Effector memory CD8-positive, alpha-beta T cell (primary cell): ENCODE data around the gene FOXL2.

Source experiments
- ATAC-seq: fragments of 150-1000 bp; cut with Tn5 transposase; replicated peaks from 2 replicates; pipeline ENCODE4 v1.10.0; 2021; ENCODE audit warnings: mild to moderate bottlenecking, moderate library complexity
- DNase-seq, 3 experiments: peaks; one replicate each; pipeline ENCODE4 v3.0.0; 2021
- H3K27ac Mint-ChIP-seq, 2 donors: one replicate each; pipeline ENCODE4 v1.8.0; 2022; ENCODE audit warnings: mild to moderate bottlenecking in 2 of 2, mixed read lengths in 2 of 2, moderate library complexity in 2 of 2
- H3K27me3 Mint-ChIP-seq, 2 donors: one replicate each; pipeline ENCODE4 v1.8.0; 2022; ENCODE audit warnings: mixed read lengths in 2 of 2
- H3K36me3 Mint-ChIP-seq: one replicate; pipeline ENCODE4 v1.8.0; 2022; ENCODE audit warnings: mild to moderate bottlenecking, moderate library complexity, mixed read lengths; ENCODE audit not compliant: insufficient read depth
- H3K4me1 Mint-ChIP-seq, 2 donors: one replicate each; pipeline ENCODE4 v1.8.0; 2022; ENCODE audit warnings: low read depth in 2 of 2, mixed read lengths in 2 of 2
- H3K4me3 Mint-ChIP-seq, 2 donors: one replicate each; pipeline ENCODE4 v1.8.0; 2022; ENCODE audit warnings: mild to moderate bottlenecking in 2 of 2, mixed read lengths in 2 of 2, moderate library complexity in 2 of 2
- H3K9me3 Mint-ChIP-seq, 2 donors: one replicate each; pipeline ENCODE4 v1.8.0; 2022; ENCODE audit warnings: mixed read lengths in 2 of 2

FOXL2 gene

DNA sequence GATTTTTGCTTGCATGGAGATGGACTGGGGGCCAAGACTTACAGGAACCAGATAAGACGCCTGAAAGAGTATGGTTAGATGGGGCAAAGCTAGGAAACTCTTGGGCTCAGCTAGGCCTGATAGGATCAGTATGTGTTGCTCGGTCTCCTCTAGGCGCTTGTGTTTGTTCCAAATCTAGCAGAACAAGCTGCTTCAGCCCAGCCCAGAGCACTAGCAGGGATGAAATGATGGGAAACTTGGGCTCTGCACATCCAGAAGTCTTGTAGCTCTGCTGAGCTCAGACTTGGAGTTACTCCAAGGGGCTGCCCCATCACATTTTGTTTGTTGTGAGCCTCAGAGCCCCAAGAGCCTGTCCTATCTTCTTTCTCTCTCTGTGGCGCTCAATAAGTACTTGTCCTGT lies 34.7 kb downstream of the FOXL2 start:
- Mint-ChIP-seq H3K27ac (no peak overlapping the region), H3K4me3 (no peak overlapping the region), H3K9me3 (no peaks in the 10 kb centered on the region), H3K27me3 (no peaks in the 10 kb centered on the region), H3K4me1 (peaks cover 8 to 9% of the 10 kb centered on the region in 2 donors), H3K36me3 (peaks cover 9% of the 10 kb centered on the region)
- ATAC-seq (no peak), DNase-seq (no peak)

DNA sequence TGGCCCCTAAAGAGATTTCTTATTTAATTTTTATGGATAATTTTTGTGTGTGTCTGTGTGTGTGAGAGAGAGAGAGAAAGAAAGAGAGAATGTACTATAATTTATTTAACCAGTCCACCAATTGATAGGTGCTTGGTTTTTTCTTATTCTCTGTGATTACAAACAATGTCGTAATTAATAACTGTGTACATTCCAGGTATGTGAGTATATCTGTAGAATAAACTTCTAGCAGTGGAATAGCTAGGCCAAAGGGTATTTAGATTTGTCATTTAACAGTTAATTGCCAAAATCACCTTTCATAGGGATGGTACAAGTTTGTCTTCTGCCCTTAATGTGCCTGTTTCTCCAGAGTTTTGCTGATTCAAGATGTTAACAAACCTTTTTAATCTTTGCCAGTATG lies 35.3 kb downstream of the FOXL2 start:
- peaks cover 8 to 9% of the 10 kb centered on the region in 2 donors for H3K4me1 Mint-ChIP-seq
- DNase-seq: no peak
- ATAC-seq: no peak

DNA sequence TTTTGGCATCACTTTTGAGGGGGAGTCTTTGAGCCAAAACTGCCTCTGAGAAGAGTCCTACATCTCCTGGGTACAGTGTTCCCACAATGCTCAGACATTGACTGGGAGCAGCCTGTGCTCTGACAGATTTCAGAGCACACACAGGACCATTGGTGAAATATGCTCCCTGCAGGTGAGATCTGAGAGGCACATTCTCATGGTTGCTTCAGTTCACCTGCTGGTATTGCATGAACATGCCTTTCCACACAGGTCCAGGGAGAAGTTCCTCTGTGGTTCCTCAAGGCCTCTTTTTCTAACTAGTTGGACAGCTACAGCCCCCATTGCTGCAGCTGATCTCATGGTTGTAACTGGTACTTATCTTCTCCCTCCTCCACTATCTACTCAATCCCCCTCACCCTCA lies 37.0 kb downstream of the FOXL2 start:
- Mint-ChIP-seq H3K4me1 (peaks cover under 1 to 1% of the 10 kb centered on the region in 2 donors), H3K27me3 (no peaks in the 10 kb centered on the region), H3K4me3 (no peak overlapping the region), H3K36me3 (peaks cover 5% of the 10 kb centered on the region), H3K9me3 (no peaks in the 10 kb centered on the region), H3K27ac (no peak overlapping the region)
- ATAC-seq: no peak
- DNase-seq: no peak

More for the DNA sequence above, 35.3 kb downstream of the FOXL2 start:
- H3K27ac Mint-ChIP-seq: no peak overlapping the region
- no peaks in the 10 kb centered on the region for H3K27me3 Mint-ChIP-seq
- H3K36me3 Mint-ChIP-seq: peaks cover 9% of the 10 kb centered on the region
- no peak overlapping the region for H3K4me3 Mint-ChIP-seq
- H3K9me3 Mint-ChIP-seq: no peaks in the 10 kb centered on the region

DNA sequence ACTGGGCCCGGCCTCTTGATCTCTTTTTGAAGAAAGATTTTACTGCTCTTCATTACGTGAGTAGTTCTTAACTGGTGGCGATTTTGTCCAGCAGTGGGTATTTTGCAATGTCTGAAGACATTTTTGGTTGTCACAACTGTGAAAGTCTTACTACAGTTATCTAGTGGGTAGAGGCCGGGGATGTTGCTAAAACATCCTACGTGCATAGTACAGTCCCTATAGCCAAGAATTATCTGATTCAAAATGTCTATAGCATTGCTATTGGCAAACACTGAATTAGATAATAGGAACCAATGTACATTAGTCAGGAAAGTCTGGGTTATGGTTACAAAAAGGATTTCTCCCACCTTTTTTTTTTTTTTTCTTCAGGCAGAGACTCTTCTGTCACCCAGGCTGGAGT lies 38.1 kb downstream of the FOXL2 start:
- ATAC-seq (no peak), DNase-seq (no peak)
- peaks cover 5% of the 10 kb centered on the region for H3K36me3 Mint-ChIP-seq

DNA sequence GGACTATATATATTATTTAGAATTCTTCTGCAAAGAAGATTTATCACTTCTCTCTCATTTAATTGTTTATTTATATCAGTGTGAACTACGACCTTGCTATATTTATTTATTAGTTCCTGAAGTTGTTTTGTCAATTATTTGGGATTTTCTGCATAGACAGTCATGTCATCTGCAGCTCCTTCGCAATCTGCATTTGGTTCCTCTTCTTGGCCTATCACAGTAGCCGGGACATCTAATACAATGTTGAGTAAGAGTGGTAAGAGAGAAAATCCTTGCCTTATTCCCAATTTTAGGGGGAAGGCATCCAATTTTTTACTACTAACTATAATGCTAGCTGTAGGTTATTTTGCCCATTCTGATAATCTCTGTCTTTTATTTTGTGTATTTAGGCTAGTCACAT lies 39.4 kb downstream of the FOXL2 start:
- H3K36me3 Mint-ChIP-seq: peaks cover 3% of the 10 kb centered on the region
- DNase-seq (no peak), ATAC-seq (no peak)
- no peaks in the 10 kb centered on the region for H3K9me3 Mint-ChIP-seq
- no peak overlapping the region for H3K27ac Mint-ChIP-seq
- no peaks in the 10 kb centered on the region for H3K4me1 Mint-ChIP-seq
- H3K4me3 Mint-ChIP-seq: no peak overlapping the region
- no peaks in the 10 kb centered on the region for H3K27me3 Mint-ChIP-seq

More for the DNA sequence above, 38.1 kb downstream of the FOXL2 start:
- Mint-ChIP-seq H3K4me1 (no peaks in the 10 kb centered on the region), H3K27me3 (no peaks in the 10 kb centered on the region), H3K4me3 (no peak overlapping the region), H3K27ac (no peak overlapping the region), H3K9me3 (no peaks in the 10 kb centered on the region)

GRCh38 chr3:138902171-138902570 lies 44.8 kb downstream of the FOXL2 start:
- ATAC-seq (no peak), DNase-seq (no peak)
- Mint-ChIP-seq H3K27ac (no peak overlapping the region), H3K4me3 (no peak overlapping the region), H3K9me3 (no peaks in the 10 kb centered on the region), H3K4me1 (no peaks in the 10 kb centered on the region), H3K36me3 (peaks cover 3% of the 10 kb centered on the region), H3K27me3 (no peaks in the 10 kb centered on the region)

GRCh38 chr3:138901567-138901966 lies 45.4 kb downstream of the FOXL2 start:
- no peak for DNase-seq
- no peak for ATAC-seq
- Mint-ChIP-seq H3K4me1 (no peaks in the 10 kb centered on the region), H3K27me3 (no peaks in the 10 kb centered on the region), H3K27ac (no peak overlapping the region), H3K36me3 (peaks cover 3% of the 10 kb centered on the region), H3K9me3 (no peaks in the 10 kb centered on the region), H3K4me3 (no peak overlapping the region)

- H3K36me3 Mint-ChIP-seq: no peaks in the 10 kb centered on the region
- DNase-seq (no peak), ATAC-seq (no peak)
- no peaks in the 10 kb centered on the region for H3K4me1 Mint-ChIP-seq
- H3K27me3 Mint-ChIP-seq: no peaks in the 10 kb centered on the region
- no peaks in the 10 kb centered on the region for H3K9me3 Mint-ChIP-seq
- H3K27ac Mint-ChIP-seq: no peak overlapping the region
- H3K4me3 Mint-ChIP-seq: no peak overlapping the region
Observed at GRCh38 chr3:138899351-138899991, 47.5 kb downstream of the FOXL2 start.

- Mint-ChIP-seq H3K4me3 (no peak overlapping the region), H3K27me3 (no peaks in the 10 kb centered on the region), H3K4me1 (no peaks in the 10 kb centered on the region), H3K36me3 (no peaks in the 10 kb centered on the region), H3K9me3 (no peaks in the 10 kb centered on the region), H3K27ac (no peak overlapping the region)
- DNase-seq (no peak), ATAC-seq (no peak)
Observed at GRCh38 chr3:138898708-138899107, 48.2 kb downstream of the FOXL2 start.

GRCh38 chr3:138898301-138898700 lies 48.6 kb downstream of the FOXL2 start:
- no peak for ATAC-seq
- DNase-seq: no peak
- Mint-ChIP-seq H3K36me3 (no peaks in the 10 kb centered on the region), H3K9me3 (no peaks in the 10 kb centered on the region), H3K4me3 (no peak overlapping the region), H3K27me3 (no peaks in the 10 kb centered on the region), H3K27ac (no peak overlapping the region), H3K4me1 (no peaks in the 10 kb centered on the region)
